GM18867 (cell line): ENCODE measurements around the gene SCN7A.

ENCODE experiments used
- ATAC-seq: cut with Tn5 transposase; IDR thresholded peaks from one replicate; pipeline ENCODE4 v1.9.1; 2021; ENCODE audit warnings: mild to moderate bottlenecking, moderate library complexity; ENCODE audit not compliant: unreplicated experiment

SCN7A gene

GRCh38 chr2:166405569-166405926 lies 88.5 kb downstream of the SCN7A start:
- ATAC-seq: no peak

- ATAC-seq: no peak
These were observed 89.0 kb downstream of the SCN7A start for GRCh38 chr2:166404831-166405568.

DNA sequence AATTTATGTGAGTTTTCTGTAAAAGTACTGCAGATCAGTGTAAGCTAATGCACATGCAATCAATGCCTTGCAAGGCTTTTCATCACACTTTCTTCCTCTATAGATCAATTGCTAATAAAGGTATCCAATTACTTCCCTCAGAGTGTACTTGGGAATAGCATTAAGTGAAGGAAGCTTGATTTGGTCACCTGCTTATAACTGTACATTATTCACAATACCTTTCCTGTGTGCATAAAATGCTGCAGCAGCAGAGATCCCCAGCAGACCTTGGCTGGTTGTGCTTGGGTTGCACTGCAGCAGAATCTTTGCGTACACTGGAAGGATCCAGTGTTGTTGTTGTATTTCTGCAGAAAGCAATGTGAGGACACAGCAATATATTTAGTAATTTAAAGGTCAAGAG lies 99.8 kb downstream of the SCN7A start:
- ATAC-seq: no peak

GRCh38 chr2:166393008-166393407 lies 101.0 kb downstream of the SCN7A start:
- ATAC-seq: no peak

- ATAC-seq: no peak
These were observed 105.5 kb downstream of the SCN7A start for GRCh38 chr2:166388481-166389070.

DNA sequence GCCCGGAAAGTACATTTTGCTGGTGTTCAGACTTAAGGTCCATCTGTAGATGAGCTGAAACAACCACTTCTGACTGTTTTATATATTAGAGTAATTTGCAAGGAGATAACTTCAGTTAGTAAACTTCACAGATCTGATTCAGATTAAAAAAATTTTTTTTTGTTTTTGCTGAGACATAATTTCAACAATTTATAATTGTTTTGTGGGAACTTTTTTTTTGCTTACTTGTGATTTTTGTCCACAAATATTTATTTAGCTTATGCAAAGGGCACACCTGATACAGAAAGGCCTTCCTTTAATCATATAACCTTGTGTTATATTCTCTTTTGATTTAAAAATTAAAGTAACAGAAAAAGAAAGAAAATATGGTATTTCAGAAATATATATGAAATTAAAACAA lies 108.7 kb downstream of the SCN7A start:
- no peak for ATAC-seq

DNA sequence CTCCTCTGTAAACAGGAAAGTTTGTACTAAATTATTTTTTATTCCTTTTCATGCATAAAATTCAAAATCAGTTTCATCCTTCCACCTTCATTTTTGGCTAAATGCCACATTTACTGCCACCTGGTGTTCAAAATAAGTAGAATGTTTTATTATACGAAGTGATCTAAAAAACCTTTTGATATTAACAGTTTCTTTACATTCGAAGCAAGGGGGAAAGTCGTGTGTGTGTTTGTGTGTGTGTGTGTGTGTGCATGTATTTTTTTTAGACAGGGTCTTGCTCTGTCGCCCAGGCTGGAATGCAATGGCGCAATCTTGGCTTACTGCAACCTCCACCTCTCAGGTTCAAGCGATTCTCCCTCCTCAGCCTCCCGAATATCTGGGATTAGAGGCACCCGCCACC lies 109.3 kb downstream of the SCN7A start:
- ATAC-seq: no peak

- ATAC-seq: no peak
These were observed 111.6 kb downstream of the SCN7A start for GRCh38 chr2:166382448-166382847.

- ATAC-seq: no peak
These were observed 113.4 kb downstream of the SCN7A start for GRCh38 chr2:166380615-166381014.

- no peak for ATAC-seq
These were observed 117.2 kb downstream of the SCN7A start for GRCh38 chr2:166376873-166377272.

- ATAC-seq: peak; percentile 11
These were observed 117.6 kb downstream of the SCN7A start for GRCh38 chr2:166376488-166376828.

- peak; percentile 54 for ATAC-seq
These were observed 118.1 kb downstream of the SCN7A start, which contains the start of gene SCN9A for GRCh38 chr2:166375736-166376487. Gene SCN9A, minus strand, starts transcription at chr2:166375944. Its CDS starts 64,188 bp downstream, at chr2:166311756.

GRCh38 chr2:166375195-166375735 lies 118.8 kb downstream of the SCN7A start:
- ATAC-seq: peak; percentile 23

DNA sequence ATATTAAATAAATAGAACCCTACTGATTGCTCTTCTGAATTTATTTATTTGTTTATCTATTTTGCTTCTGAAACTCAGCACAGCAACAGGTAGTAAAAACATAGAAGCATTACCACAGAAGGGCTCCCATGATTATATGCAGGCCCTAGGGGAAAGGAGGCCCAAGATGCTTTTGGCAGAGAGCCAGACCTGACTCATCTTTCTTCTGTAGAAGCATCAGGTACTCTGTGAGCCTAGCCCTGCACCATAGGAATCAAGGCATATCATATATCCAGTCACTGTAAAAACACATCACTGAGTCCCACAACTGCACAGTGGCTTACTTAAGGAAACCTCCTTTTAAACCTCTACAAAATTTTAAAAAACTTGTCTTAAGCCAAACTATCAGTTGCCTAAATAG lies 120.1 kb downstream of the SCN7A start:
- ATAC-seq: no peak

- ATAC-seq: no peak
These were observed 120.5 kb downstream of the SCN7A start for GRCh38 chr2:166373539-166373938.

GRCh38 chr2:166373105-166373504 lies 120.9 kb downstream of the SCN7A start:
- ATAC-seq: no peak

- no peak for ATAC-seq
These were observed 122.0 kb downstream of the SCN7A start for GRCh38 chr2:166372046-166372445.

DNA sequence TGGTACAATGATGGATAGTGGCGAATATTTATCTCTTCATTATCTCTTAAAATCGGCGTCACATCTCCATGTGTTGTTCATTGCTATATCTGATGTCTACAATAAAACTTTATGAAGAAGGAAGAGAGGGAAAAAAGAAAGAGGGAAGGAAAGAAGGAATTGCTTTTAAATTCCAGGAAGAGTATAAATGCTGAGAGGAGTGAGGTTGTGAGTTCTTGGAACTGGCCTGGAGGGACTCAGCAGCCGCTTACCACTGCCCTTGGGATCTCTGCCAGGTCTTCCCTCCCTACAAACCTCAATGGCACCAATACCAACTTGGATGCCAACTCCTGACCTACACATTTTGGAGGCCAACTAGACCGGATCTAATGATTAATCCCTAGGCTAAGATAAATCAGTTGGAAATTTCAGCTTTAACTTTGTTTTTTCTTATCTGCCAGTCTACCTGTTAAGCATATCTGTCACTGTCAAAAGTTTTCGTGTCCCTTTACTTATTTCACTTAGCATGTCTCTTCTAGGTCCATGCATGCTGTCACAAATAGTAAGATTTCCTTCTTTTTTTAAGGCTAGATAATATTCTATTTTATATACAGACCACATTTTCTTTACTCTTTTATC lies 128.1 kb downstream of the SCN7A start:
- ATAC-seq: no peak

- ATAC-seq: no peak
These were observed 128.8 kb downstream of the SCN7A start for GRCh38 chr2:166365239-166365638.

GRCh38 chr2:166364476-166365161 lies 129.4 kb downstream of the SCN7A start:
- ATAC-seq: no peak
